NCI-H187 treated with DMSO at 0.1 percent for 48 hours (cell line): Measurements from ENCODE around the gene INPP4A.
"Not testable (repeated sequence)": the region's sequence is repeated elsewhere in the genome, so short reads cannot be mapped to it uniquely, and the experiment has no call there.

ENCODE experiments used
- DNase-seq: peaks from one replicate; lab custom pipeline; 2025; lab: John Stamatoyannopoulos, UW

Gene INPP4A

GRCh38 chr2:98444436-98445176, at the start of gene INPP4A:
Gene INPP4A, plus strand, starts transcription at chr2:98444858. Its CDS starts 75,191 bp downstream, at chr2:98520049.
- DNase-seq: no peak

GRCh38 chr2:98395977-98396376, 48.7 kb upstream of the INPP4A start:
- no peak for DNase-seq

- no peak for DNase-seq
These were observed 47.8 kb upstream of the INPP4A start for GRCh38 chr2:98396745-98397355.

- no peak for DNase-seq
These were observed 45.5 kb upstream of the INPP4A start for GRCh38 chr2:98399140-98399539.

- DNase-seq: no peak
These were observed 40.8 kb upstream of the INPP4A start for GRCh38 chr2:98403878-98404277.

GRCh38 chr2:98404556-98405250, 40.0 kb upstream of the INPP4A start:
- no peak for DNase-seq

GRCh38 chr2:98405301-98405700, 39.4 kb upstream of the INPP4A start:
- no peak for DNase-seq

- DNase-seq: no peak
These were observed 36.5 kb upstream of the INPP4A start for GRCh38 chr2:98408155-98408554.

GRCh38 chr2:98412751-98413458, 31.8 kb upstream of the INPP4A start:
- DNase-seq: no peak

- not testable (repeated sequence) for DNase-seq
These were observed 30.4 kb upstream of the INPP4A start for GRCh38 chr2:98414246-98414645.

- DNase-seq: not testable (repeated sequence)
These were observed 28.9 kb upstream of the INPP4A start for GRCh38 chr2:98415719-98416248.

- no peak for DNase-seq
These were observed 28.1 kb upstream of the INPP4A start for GRCh38 chr2:98416383-98417159.

- DNase-seq: no peak
These were observed 25.1 kb upstream of the INPP4A start for GRCh38 chr2:98419544-98419943.

GRCh38 chr2:98419977-98420725, 24.5 kb upstream of the INPP4A start:
- no peak for DNase-seq

- no peak for DNase-seq
These were observed 22.2 kb upstream of the INPP4A start for GRCh38 chr2:98422449-98422848.

- no peak for DNase-seq
These were observed 17.9 kb upstream of the INPP4A start for GRCh38 chr2:98426771-98427170.

- DNase-seq: no peak
These were observed 12.5 kb upstream of the INPP4A start for GRCh38 chr2:98432145-98432544.

- DNase-seq: no peak
These were observed 11.2 kb upstream of the INPP4A start for GRCh38 chr2:98433363-98433964.

- no peak for DNase-seq
These were observed 10.2 kb upstream of the INPP4A start for GRCh38 chr2:98434492-98434891.

- not testable (repeated sequence) for DNase-seq
These were observed 9.0 kb upstream of the INPP4A start for GRCh38 chr2:98435670-98436069.
